Mucosa of stomach (tissue), 1 donor: Measurements from ENCODE around the gene ARRDC2.

ENCODE experiments used
- H3K27me3 ChIP-seq: one replicate; pipeline ENCODE4 v1.7.0; 2013; ENCODE audit warnings: mild to moderate bottlenecking, low read length; ENCODE audit not compliant: control insufficient read depth, insufficient read depth
- H3K36me3 ChIP-seq: one replicate; pipeline ENCODE4 v1.7.0; 2013; ENCODE audit warnings: low read length; ENCODE audit not compliant: control insufficient read depth, insufficient read depth
- H3K4me1 ChIP-seq: one replicate; pipeline ENCODE4 v1.7.0; 2013; ENCODE audit warnings: mild to moderate bottlenecking, low read length; ENCODE audit not compliant: control insufficient read depth, insufficient read depth
- H3K4me3 ChIP-seq: one replicate; pipeline ENCODE4 v1.7.0; 2013; ENCODE audit warnings: low read length
- H3K9ac ChIP-seq: one replicate; pipeline ENCODE4 v1.7.0; 2013; ENCODE audit warnings: mild to moderate bottlenecking, low read length, moderate library complexity
- H3K9me3 ChIP-seq: one replicate; pipeline ENCODE4 v1.7.0; 2013; ENCODE audit warnings: mild to moderate bottlenecking, low read length, moderate library complexity; ENCODE audit not compliant: control insufficient read depth
- donor health status: Pancreatic carcinoma.

ARRDC2 gene

GRCh38 chr19:18007917-18008673, at the start of gene ARRDC2:
ARRDC2 (plus strand) TSS chr19:18008170; CDS start chr19:18008311, 141 bp downstream.
- H3K4me1 ChIP-seq: peaks cover 21% of the 10 kb centered on the region
- H3K4me3 ChIP-seq: peak within 1 kb of the TSS; percentile 20
- H3K27me3 ChIP-seq: no peaks in the 10 kb centered on the region
- H3K9me3 ChIP-seq: no peaks in the 10 kb centered on the region
- H3K36me3 ChIP-seq: peaks cover 12% of the 10 kb centered on the region
- peak within 1 kb of the TSS; percentile 58 for H3K9ac ChIP-seq

GRCh38 chr19:17963936-17964691, 43.9 kb upstream of the ARRDC2 start:
- H3K9me3 ChIP-seq: no peaks in the 10 kb centered on the region

GRCh38 chr19:17965370-17966128, 42.4 kb upstream of the ARRDC2 start:
- no peaks in the 10 kb centered on the region for H3K4me1 ChIP-seq
- peaks cover 44% of the 10 kb centered on the region for H3K27me3 ChIP-seq
- H3K36me3 ChIP-seq: no peaks in the 10 kb centered on the region
- no peak overlapping the region for H3K9ac ChIP-seq
- no peak overlapping the region for H3K4me3 ChIP-seq
- H3K9me3 ChIP-seq: no peaks in the 10 kb centered on the region

More at GRCh38 chr19:17963936-17964691, 43.9 kb upstream of the ARRDC2 start:
- H3K9ac ChIP-seq: no peak overlapping the region
- no peaks in the 10 kb centered on the region for H3K4me1 ChIP-seq
- H3K36me3 ChIP-seq: no peaks in the 10 kb centered on the region
- no peak overlapping the region for H3K4me3 ChIP-seq
- peaks cover 43% of the 10 kb centered on the region for H3K27me3 ChIP-seq

GRCh38 chr19:17966129-17966483, 41.9 kb upstream of the ARRDC2 start:
- Histone ChIP-seq H3K9me3 (no peaks in the 10 kb centered on the region), H3K4me3 (no peak overlapping the region), H3K9ac (no peak overlapping the region), H3K36me3 (no peaks in the 10 kb centered on the region), H3K27me3 (peaks cover 44% of the 10 kb centered on the region), H3K4me1 (no peaks in the 10 kb centered on the region)

- no peak within 1 kb of the TSS for H3K9ac ChIP-seq
- no peak within 1 kb of the TSS for H3K4me3 ChIP-seq
- H3K27me3 ChIP-seq: peaks cover 44% of the 10 kb centered on the region
- H3K4me1 ChIP-seq: no peaks in the 10 kb centered on the region
- H3K36me3 ChIP-seq: no peaks in the 10 kb centered on the region
- H3K9me3 ChIP-seq: no peaks in the 10 kb centered on the region
These were observed 41.3 kb upstream of the ARRDC2 start, which contains the start of gene KCNN1 for GRCh38 chr19:17966550-17967256. KCNN1 (plus strand) TSS chr19:17967107; CDS start chr19:17973889, 6,782 bp downstream.

- Histone ChIP-seq H3K9ac (no peak overlapping the region), H3K4me3 (no peak overlapping the region), H3K9me3 (no peaks in the 10 kb centered on the region), H3K4me1 (no peaks in the 10 kb centered on the region), H3K27me3 (peaks cover 39% of the 10 kb centered on the region), H3K36me3 (no peaks in the 10 kb centered on the region)
These were observed 40.5 kb upstream of the ARRDC2 start for GRCh38 chr19:17967257-17968051.

GRCh38 chr19:17968362-17968761, 39.6 kb upstream of the ARRDC2 start:
- Histone ChIP-seq H3K4me3 (no peak overlapping the region), H3K9me3 (no peaks in the 10 kb centered on the region), H3K27me3 (peaks cover 38% of the 10 kb centered on the region), H3K9ac (no peak overlapping the region), H3K36me3 (no peaks in the 10 kb centered on the region), H3K4me1 (no peaks in the 10 kb centered on the region)

GRCh38 chr19:17969096-17969792, 38.7 kb upstream of the ARRDC2 start:
- Histone ChIP-seq H3K4me1 (no peaks in the 10 kb centered on the region), H3K4me3 (no peak overlapping the region), H3K27me3 (peaks cover 36% of the 10 kb centered on the region), H3K9me3 (no peaks in the 10 kb centered on the region), H3K36me3 (no peaks in the 10 kb centered on the region), H3K9ac (no peak overlapping the region)

GRCh38 chr19:17972230-17972629, 35.7 kb upstream of the ARRDC2 start:
- Histone ChIP-seq H3K4me1 (no peaks in the 10 kb centered on the region), H3K9me3 (no peaks in the 10 kb centered on the region)

GRCh38 chr19:17973759-17974158, 34.2 kb upstream of the ARRDC2 start:
- Histone ChIP-seq H3K9me3 (no peaks in the 10 kb centered on the region), H3K36me3 (no peaks in the 10 kb centered on the region), H3K9ac (no peak overlapping the region), H3K27me3 (peaks cover 9% of the 10 kb centered on the region), H3K4me3 (no peak overlapping the region), H3K4me1 (no peaks in the 10 kb centered on the region)

More at GRCh38 chr19:17972230-17972629, 35.7 kb upstream of the ARRDC2 start:
- Histone ChIP-seq H3K27me3 (peaks cover 19% of the 10 kb centered on the region), H3K9ac (no peak overlapping the region), H3K4me3 (no peak overlapping the region), H3K36me3 (no peaks in the 10 kb centered on the region)
